Pancreas (tissue), 10 donors: ENCODE results near the gene PRKCD. TPM values are rescaled to one million over a fixed set of nuclear protein-coding genes. Genes with fewer than 3 reads are reported as not detected.
A peak's percentile ranks its signal among the peaks of the same experiment; 100 is the strongest.

Experiments
- ATAC-seq, 4 donors: fragments of 200-7000 bp; cut with Tn5 transposase; one replicate each; pipeline versions ENCODE4 v1.8.0 to v1.9.1; 2020; ENCODE audit warnings: mild to moderate bottlenecking in 4 of 4, moderate library complexity in 4 of 4
- DNase-seq, 6 donors: peaks; one replicate each; pipeline ENCODE4 v3.0.0-alpha.2; 2020
- FAIRE-seq: peaks from 2 replicates; lab custom pipeline; 2012; peaks lifted over from hg19 to GRCh38; lab: Jason Lieb, UNC
- H3K27ac ChIP-seq, 4 donors: fragments of 200-600 bp; sonication (generic); 1 replicate in 3 of 4; 2 replicates in 1 of 4; pipeline versions ENCODE4 v1.5.0 to v1.8.0; 2020
- H3K27me3 ChIP-seq, 4 donors: fragments of 200-600 bp; one replicate each; pipeline ENCODE4 v1.8.0; 2021
- H3K36me3 ChIP-seq, 3 donors: fragments of 200-600 bp; sonication (generic) in 1 of 3; one replicate each; pipeline versions ENCODE4 v1.5.0 to v1.8.0; 2020 to 2021
- H3K4me1 ChIP-seq, 3 donors: fragments of 200-600 bp; one replicate each; pipeline ENCODE4 v1.8.0; 2021
- H3K4me3 ChIP-seq, 4 donors: fragments of 200-600 bp; sonication (generic) in 2 of 4; one replicate each; pipeline versions ENCODE4 v1.5.0 to v1.8.0; 2020 to 2021
- H3K9me3 ChIP-seq, 4 donors: fragments of 200-600 bp; one replicate each; pipeline ENCODE4 v1.8.0; 2021
- WGBS, 2 donors: extraction: QIAGEN DNeasy Blood & Tissue Kit; methylation state at CpG; one replicate each; pipeline ENCODE4 v1.1.7; 2013; 5-methylcytosine and 5-hydroxymethylcytosine counted together
- intact Hi-C, 3 donors: fragments of 100-400 bp; cut with DNase I; formaldehyde crosslinking; loops; one replicate each; pipeline versions ENCODE4 v1.11.1 to v1.14.2; 2022
- polyA plus RNA-seq, 2 donors: library from polyadenylated mRNA; stranded (reverse); fragments of 200-250 nt; gene quantifications; one replicate each; pipeline ENCODE4 v1.2.3, GENCODE V29; 2013
- total RNA-seq, 6 donors: library from RNA; stranded (reverse); fragmentation: NEBNext Ultra II Directional in 4 of 6; extraction: Animal tissue kit (Norgen Biotek cat#: 25700) in 4 of 6; gene quantifications; one replicate each; pipeline versions ENCODE4 v1.2.1 to v1.2.4, GENCODE V29; 2021 to 2023
- TF ChIP-seq, protein P1 (sequence below), 4 donors: fragments of 200-600 bp; sonication (generic) in 3 of 4; IDR thresholded peaks; one replicate each; pipeline versions ENCODE4 v1.5.0 to v1.8.0; 2021; ENCODE audit warnings: antibody characterized with exemption in 4 of 4
- donor health status: healthy with polysubstance abuse.
- donor health status: DM: no; HTN: no; CAD: no; lungs with moderate emphysema.
- donor health status: DM: no; HTN: no; CAD: no.
- donor health status: control.
- donor health status: control.
- donor health status: Bipolar disorder and iron deficiency.
- donor health status: DM: yes; HTN: yes; CAD: no.
- donor health status: DM: no; HTN: no; CAD: no.
- donor health status: DM: no; HTN: no; CAD: no.
- donor health status: DM: yes; HTN: yes; CAD: no.

The PRKCD gene
- 10 to 100 TPM; 10.7 to 32.5 (median 14.6) TPM for total RNA-seq
- 10 to 100 TPM; 13.4 to 22.6 TPM for polyA plus RNA-seq

DNA sequence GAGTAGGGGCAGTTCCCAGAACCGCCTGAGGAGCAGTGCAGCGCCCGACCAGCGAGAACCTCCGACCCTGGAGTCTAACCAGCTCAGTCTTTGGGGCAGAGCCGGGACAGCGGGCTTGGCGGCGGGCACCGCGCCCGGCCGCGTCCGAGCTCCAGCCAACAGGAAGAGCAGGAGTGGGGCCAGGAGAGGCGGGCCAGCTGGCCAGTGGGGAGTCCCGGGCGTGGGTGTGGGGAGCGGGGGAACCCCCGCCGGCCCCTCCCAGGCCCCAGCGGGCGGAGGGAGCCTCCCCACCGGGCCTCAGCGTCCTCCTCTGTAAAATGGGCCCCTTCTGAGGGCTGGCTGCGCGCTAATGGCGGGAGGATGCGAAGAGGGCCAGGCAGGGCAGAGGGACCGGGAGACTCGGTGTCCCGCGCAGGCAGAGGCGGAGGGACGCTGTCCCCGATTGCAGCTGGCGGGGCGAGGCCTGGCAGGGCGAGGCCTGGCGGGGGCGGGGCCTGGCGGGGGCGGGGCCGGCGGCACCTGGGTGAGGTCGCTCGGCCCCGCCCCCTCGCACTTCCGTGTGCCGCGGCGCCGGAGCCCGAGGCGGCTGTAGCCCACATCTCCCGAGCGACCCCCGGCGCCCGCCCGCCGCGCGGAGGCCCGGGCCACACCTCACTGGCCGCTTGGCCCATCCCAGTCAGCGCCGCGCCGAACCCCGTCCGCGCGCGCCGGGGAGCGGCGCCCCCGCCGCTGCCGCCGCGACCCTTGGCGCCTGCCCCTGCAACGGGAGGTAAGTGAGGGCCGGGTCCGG, at the start of gene PRKCD:
PRKCD (plus strand) TSS at position 550 of the 790 bp plus-strand sequence. CDS start 17,214 bp downstream, outside the sequence.
- Histone ChIP-seq H3K4me1 (peaks cover 37 to 46% (median 40%) of the 10 kb centered on the region in 3 donors), H3K36me3 (peaks cover 0 to 4% (median 0%) of the 10 kb centered on the region in 3 donors), H3K9me3 (no peaks in the 10 kb centered on the region), H3K4me3 (peak within 1 kb of the TSS; percentile 84 to 95 (median 90)), H3K27me3 (no peaks in the 10 kb centered on the region), H3K27ac (peak within 1 kb of the TSS; percentile 85 to 91 (median 89))
- WGBS, 2 donors = 0 to 1% methylated on average over 52 to 88 of the region's 88 CpGs
- intact Hi-C loops = no loop called here
- peak; percentile 92 to 96 (median 94) for DNase-seq
- TF ChIP-seq, protein P1, sequence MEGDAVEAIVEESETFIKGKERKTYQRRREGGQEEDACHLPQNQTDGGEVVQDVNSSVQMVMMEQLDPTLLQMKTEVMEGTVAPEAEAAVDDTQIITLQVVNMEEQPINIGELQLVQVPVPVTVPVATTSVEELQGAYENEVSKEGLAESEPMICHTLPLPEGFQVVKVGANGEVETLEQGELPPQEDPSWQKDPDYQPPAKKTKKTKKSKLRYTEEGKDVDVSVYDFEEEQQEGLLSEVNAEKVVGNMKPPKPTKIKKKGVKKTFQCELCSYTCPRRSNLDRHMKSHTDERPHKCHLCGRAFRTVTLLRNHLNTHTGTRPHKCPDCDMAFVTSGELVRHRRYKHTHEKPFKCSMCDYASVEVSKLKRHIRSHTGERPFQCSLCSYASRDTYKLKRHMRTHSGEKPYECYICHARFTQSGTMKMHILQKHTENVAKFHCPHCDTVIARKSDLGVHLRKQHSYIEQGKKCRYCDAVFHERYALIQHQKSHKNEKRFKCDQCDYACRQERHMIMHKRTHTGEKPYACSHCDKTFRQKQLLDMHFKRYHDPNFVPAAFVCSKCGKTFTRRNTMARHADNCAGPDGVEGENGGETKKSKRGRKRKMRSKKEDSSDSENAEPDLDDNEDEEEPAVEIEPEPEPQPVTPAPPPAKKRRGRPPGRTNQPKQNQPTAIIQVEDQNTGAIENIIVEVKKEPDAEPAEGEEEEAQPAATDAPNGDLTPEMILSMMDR (IDR thresholded peaks at IDR 0.05) = peak; percentile 41 to 56 (median 51)
- FAIRE-seq = no peak
- peak; percentile 74 to 85 (median 80) for ATAC-seq

GRCh38 chr3:53111822-53112221, 49.2 kb upstream of the PRKCD start:
- DNase-seq (no peak), ATAC-seq (no peak), FAIRE-seq (no peak)
- intact Hi-C loops = no loop called here
- H3K36me3 ChIP-seq = peaks cover 0 to 29% (median 0%) of the 10 kb centered on the region in 3 donors
- 75 to 81% methylated on average over 3 of the region's 3 CpGs for WGBS, 2 donors
- no peaks in the 10 kb centered on the region for H3K9me3 ChIP-seq
- H3K4me3 ChIP-seq = no peak overlapping the region
- TF ChIP-seq, protein P1 (IDR thresholded peaks at IDR 0.05) = no peak
- no peak overlapping the region for H3K27ac ChIP-seq
- H3K27me3 ChIP-seq = no peaks in the 10 kb centered on the region
- peaks cover 0 to 4% (median 0%) of the 10 kb centered on the region in 3 donors for H3K4me1 ChIP-seq

GRCh38 chr3:53113293-53114010, 47.6 kb upstream of the PRKCD start:
- no peak overlapping the region for H3K4me3 ChIP-seq
- TF ChIP-seq, protein P1 (IDR thresholded peaks at IDR 0.05) = no peak
- FAIRE-seq (no peak), DNase-seq (no peak), ATAC-seq (peak in 1 of 4 donors; percentile 25)
- peaks cover 0 to 4% (median 0%) of the 10 kb centered on the region in 3 donors for H3K4me1 ChIP-seq
- H3K36me3 ChIP-seq = peaks cover 3 to 42% (median 3%) of the 10 kb centered on the region in 3 donors
- intact Hi-C loops = loop anchor here in 1 of 3 donors (2.0 kb wide), 1 partner anchor 81 kb away; no protein-coding TSS in a partner anchor
- H3K9me3 ChIP-seq = no peaks in the 10 kb centered on the region
- no peak overlapping the region for H3K27ac ChIP-seq
- H3K27me3 ChIP-seq = no peaks in the 10 kb centered on the region
- 56 to 67% methylated on average over 1 of the region's 1 CpG for WGBS, 2 donors

DNA sequence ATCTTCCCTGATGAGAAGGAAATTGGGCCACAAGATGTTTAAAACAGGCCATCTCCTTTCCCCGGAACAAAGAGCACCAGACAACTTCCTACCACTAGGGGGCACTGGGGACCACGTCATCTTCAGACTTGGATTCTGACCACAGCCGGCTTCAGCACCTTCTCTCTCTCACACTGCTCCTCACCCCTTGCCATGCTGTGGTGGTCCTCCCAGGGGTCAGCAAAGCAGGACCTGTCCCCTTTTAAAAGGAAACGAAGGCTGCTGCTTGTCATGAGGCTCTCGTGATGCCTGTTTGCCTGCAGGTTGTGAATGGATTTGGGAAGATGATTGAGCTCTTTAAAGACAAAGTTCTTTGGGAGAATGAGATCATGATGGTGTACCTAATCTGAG, 47.0 kb upstream of the PRKCD start:
- WGBS, 2 donors = 8 to 10% methylated on average over 5 of the region's 5 CpGs
- intact Hi-C loops = loop anchor here in 1 of 3 donors (2.0 kb wide), 1 partner anchor 81 kb away; no protein-coding TSS in a partner anchor
- FAIRE-seq = no peak

More for the DNA sequence above, 47.0 kb upstream of the PRKCD start:
- Histone ChIP-seq H3K4me3 (no peak overlapping the region), H3K36me3 (peaks cover 3 to 47% (median 8%) of the 10 kb centered on the region in 3 donors), H3K27me3 (no peaks in the 10 kb centered on the region), H3K9me3 (no peaks in the 10 kb centered on the region), H3K4me1 (peaks cover 0 to 4% (median 0%) of the 10 kb centered on the region in 3 donors), H3K27ac (no peak overlapping the region)
- peak; percentile 64 to 84 (median 76) for DNase-seq
- TF ChIP-seq, protein P1 (IDR thresholded peaks at IDR 0.05) = peak; percentile 83 to 91 (median 86)
- ATAC-seq = peak; percentile 88 to 95 (median 92)
